Karpas-422 (cell line): ENCODE measurements around the gene AOPEP. TPM values are rescaled to one million over a fixed set of nuclear protein-coding genes. Genes with fewer than 3 reads are reported as not detected.
A peak's percentile ranks its signal among the peaks of the same experiment; 100 is the strongest.

Source experiments
- DNase-seq: peaks from one replicate; pipeline ENCODE4 v3.0.0-alpha.2; 2015
- H2AFZ ChIP-seq: fragments of 200-600 bp; sonication (generic); 2 replicates; pipeline ENCODE4 v1.6.1; 2014; ENCODE audit warnings: antibody characterized with exemption, low read length, mixed read lengths
- H3K27ac ChIP-seq: fragments of 200-600 bp; sonication (generic); 2 replicates; pipeline ENCODE4 v1.5.1; 2014; ENCODE audit warnings: mild to moderate bottlenecking, low read length, moderate library complexity
- H3K27me3 ChIP-seq: fragments of 200-600 bp; sonication (generic); 2 replicates; pipeline ENCODE4 v1.6.1; 2014; ENCODE audit warnings: low read length, mixed read lengths
- H3K36me3 ChIP-seq: fragments of 200-600 bp; sonication (generic); 2 replicates; pipeline ENCODE4 v1.6.1; 2014; ENCODE audit warnings: low read length, mixed read lengths; ENCODE audit not compliant: insufficient read depth
- H3K4me1 ChIP-seq: fragments of 200-600 bp; sonication (generic); 2 replicates; pipeline ENCODE4 v1.6.1; 2014; ENCODE audit warnings: mild to moderate bottlenecking, low read length, mixed read lengths
- H3K4me2 ChIP-seq: fragments of 200-600 bp; sonication (generic); 2 replicates; pipeline ENCODE4 v1.6.1; 2014; ENCODE audit warnings: low read length, low read depth, mild to moderate bottlenecking; ENCODE audit not compliant: poor library complexity, severe bottlenecking
- H3K4me3 ChIP-seq: fragments of 200-600 bp; sonication (generic); 2 replicates; pipeline ENCODE4 v1.5.1; 2014; ENCODE audit warnings: mild to moderate bottlenecking, antibody characterized with exemption, low read length, mixed read lengths
- H3K79me2 ChIP-seq: fragments of 200-600 bp; sonication (generic); 2 replicates; pipeline ENCODE4 v1.6.1; 2014; ENCODE audit warnings: mild to moderate bottlenecking, low read length, mixed read lengths
- H3K9ac ChIP-seq: fragments of 200-600 bp; sonication (generic); 2 replicates; pipeline ENCODE4 v1.6.0; 2014; ENCODE audit warnings: low read length
- H3K9me2 ChIP-seq: fragments of 200-600 bp; sonication (generic), shearing (Covaris generic); replicated peaks from 2 replicates; pipeline ENCODE4 v1.6.0; 2014; ENCODE audit warnings: mild to moderate bottlenecking, low read length, moderate library complexity; ENCODE audit not compliant: insufficient read depth
- H3K9me3 ChIP-seq: fragments of 300-700, 200-600 bp; sonication (generic); 2 replicates; pipeline ENCODE4 v1.6.1; 2014; ENCODE audit warnings: low read length, mixed read lengths
- H4K20me1 ChIP-seq: fragments of 200-600 bp; sonication (generic); 2 replicates; pipeline ENCODE4 v1.6.1; 2014; ENCODE audit warnings: mild to moderate bottlenecking, antibody characterized with exemption, low read length, low read depth; ENCODE audit not compliant: insufficient read depth
- total RNA-seq: library from RNA; depleted of rRNA; stranded (reverse); fragments of >200 nt; shearing (Covaris generic); gene quantifications from 2 replicates; pipeline ENCODE4 v1.2.3, GENCODE V29; 2014; ENCODE audit warnings: low replicate concordance

The AOPEP gene
- total RNA-seq, 1 experiment from 2014 or later = 22.7 TPM

- Histone ChIP-seq H3K79me2 (no peaks in the 10 kb centered on the region), H4K20me1 (peaks cover 23% of the 10 kb centered on the region), H3K9me2 (no peaks in the 10 kb centered on the region), H3K4me1 (peaks cover 65% of the 10 kb centered on the region), H3K27me3 (no peaks in the 10 kb centered on the region), H3K4me3 (no peak overlapping the region), H3K36me3 (no peaks in the 10 kb centered on the region; the same call in 1 of the 2 replicates), H3K27ac (no peak overlapping the region), H3K4me2 (no peak overlapping the region), H2AFZ (no peak overlapping the region), H3K9me3 (no peaks in the 10 kb centered on the region), H3K9ac (no peak overlapping the region)
- no peak for DNase-seq
Measured at GRCh38 chr9:94857791-94858190, 131.3 kb downstream of the AOPEP start.

DNA sequence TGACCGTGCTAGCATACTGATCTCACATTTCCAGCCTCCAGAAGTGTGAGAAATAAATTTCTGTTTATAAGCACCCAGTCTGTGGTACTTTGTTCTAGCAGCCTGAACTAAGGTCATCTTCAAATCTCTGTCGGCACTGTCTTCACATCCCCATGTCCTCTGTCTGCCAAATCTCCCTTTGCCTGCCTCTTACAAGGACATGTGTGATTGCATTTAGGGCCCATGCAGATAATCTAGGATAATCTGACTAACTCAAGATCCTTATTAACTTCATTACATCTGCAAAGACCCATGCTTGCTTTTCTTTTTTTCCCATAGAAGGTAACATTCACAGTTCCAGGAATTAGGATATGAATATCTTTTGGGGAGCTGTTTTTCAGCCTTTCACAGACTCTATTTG is 132.7 kb downstream of the AOPEP start:
- Histone ChIP-seq H3K4me2 (no peak overlapping the region), H3K27ac (peak overlapping the region; percentile 78; the same call in 1 of the 2 replicates), H3K9ac (no peak overlapping the region), H4K20me1 (peaks cover 23% of the 10 kb centered on the region), H3K4me3 (no peak overlapping the region), H3K9me2 (no peaks in the 10 kb centered on the region), H2AFZ (no peak overlapping the region), H3K4me1 (peaks cover 59% of the 10 kb centered on the region), H3K9me3 (no peaks in the 10 kb centered on the region), H3K36me3 (no peaks in the 10 kb centered on the region; the same call in 1 of the 2 replicates), H3K27me3 (no peaks in the 10 kb centered on the region), H3K79me2 (no peaks in the 10 kb centered on the region)
- DNase-seq = no peak

GRCh38 chr9:94859891-94860290 is 133.4 kb downstream of the AOPEP start:
- H3K27ac ChIP-seq = peak overlapping the region; percentile 78
- no peak for DNase-seq
- peaks cover 53% of the 10 kb centered on the region for H3K4me1 ChIP-seq
- H4K20me1 ChIP-seq = peaks cover 23% of the 10 kb centered on the region
- no peaks in the 10 kb centered on the region for H3K27me3 ChIP-seq
- no peaks in the 10 kb centered on the region for H3K9me2 ChIP-seq
- no peaks in the 10 kb centered on the region for H3K79me2 ChIP-seq
- no peaks in the 10 kb centered on the region; the same call in 1 of the 2 replicates for H3K36me3 ChIP-seq
- H3K4me2 ChIP-seq = peak overlapping the region; percentile 51
- no peak overlapping the region for H3K9ac ChIP-seq
- H2AFZ ChIP-seq = no peak overlapping the region
- no peak overlapping the region for H3K4me3 ChIP-seq
- H3K9me3 ChIP-seq = no peaks in the 10 kb centered on the region

GRCh38 chr9:94860678-94861588 is 134.4 kb downstream of the AOPEP start:
- H3K9ac ChIP-seq = peak overlapping the region; percentile 43

DNA sequence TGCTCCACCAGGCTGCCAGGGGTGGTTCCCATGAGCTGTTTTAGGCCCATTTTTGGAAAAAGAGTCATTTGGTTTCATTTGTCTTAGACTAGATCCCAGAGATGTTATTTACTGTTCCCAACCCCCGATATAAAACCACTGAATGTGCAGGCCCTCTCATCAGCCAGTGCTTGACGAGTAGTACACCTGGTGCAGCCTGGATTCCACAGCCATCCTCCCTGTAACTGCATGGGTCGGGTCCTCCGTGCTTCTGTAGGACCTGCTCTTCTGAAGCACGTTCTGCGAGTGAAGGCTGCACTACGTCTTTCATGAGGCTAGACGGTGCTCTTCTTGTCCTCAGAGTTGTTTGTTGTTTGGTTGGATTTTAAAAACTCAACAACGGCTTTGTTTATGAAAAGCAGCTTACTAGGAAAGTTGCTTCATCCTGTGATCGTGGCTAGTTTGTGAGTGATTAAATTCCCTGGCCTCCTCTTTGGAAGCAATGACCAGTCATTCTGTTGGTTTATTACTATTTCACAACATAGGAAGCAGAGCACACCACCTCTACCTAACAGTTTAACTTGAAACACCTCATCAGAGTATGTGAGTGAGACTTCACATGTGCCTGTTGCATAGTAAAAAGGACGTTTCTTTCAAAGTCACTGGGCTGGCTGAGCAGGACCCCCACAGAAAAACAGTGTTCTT is 135.2 kb downstream of the AOPEP start:
- no peaks in the 10 kb centered on the region for H3K27me3 ChIP-seq
- H2AFZ ChIP-seq = no peak overlapping the region
- peaks cover 23% of the 10 kb centered on the region for H4K20me1 ChIP-seq
- H3K36me3 ChIP-seq = no peaks in the 10 kb centered on the region; the same call in 1 of the 2 replicates
- H3K4me3 ChIP-seq = no peak overlapping the region
- peak overlapping the region; percentile 16; the same call in 1 of the 2 replicates for H3K9ac ChIP-seq
- no peaks in the 10 kb centered on the region for H3K9me2 ChIP-seq
- H3K4me1 ChIP-seq = peaks cover 37% of the 10 kb centered on the region
- DNase-seq = no peak
- H3K9me3 ChIP-seq = no peaks in the 10 kb centered on the region
- H3K4me2 ChIP-seq = no peak overlapping the region
- H3K79me2 ChIP-seq = no peaks in the 10 kb centered on the region
- H3K27ac ChIP-seq = peak overlapping the region; percentile 43; the same call in 1 of the 2 replicates

More at GRCh38 chr9:94860678-94861588, 134.4 kb downstream of the AOPEP start:
- peak; percentile 77 for DNase-seq
- Histone ChIP-seq H3K4me1 (peaks cover 45% of the 10 kb centered on the region), H2AFZ (no peak overlapping the region), H3K27ac (peak overlapping the region; percentile 78), H4K20me1 (peaks cover 23% of the 10 kb centered on the region), H3K36me3 (no peaks in the 10 kb centered on the region; the same call in 1 of the 2 replicates), H3K9me3 (no peaks in the 10 kb centered on the region), H3K79me2 (no peaks in the 10 kb centered on the region), H3K4me3 (peak overlapping the region; percentile 22; the same call in 1 of the 2 replicates), H3K27me3 (no peaks in the 10 kb centered on the region), H3K9me2 (no peaks in the 10 kb centered on the region), H3K4me2 (peak overlapping the region; percentile 51)

DNA sequence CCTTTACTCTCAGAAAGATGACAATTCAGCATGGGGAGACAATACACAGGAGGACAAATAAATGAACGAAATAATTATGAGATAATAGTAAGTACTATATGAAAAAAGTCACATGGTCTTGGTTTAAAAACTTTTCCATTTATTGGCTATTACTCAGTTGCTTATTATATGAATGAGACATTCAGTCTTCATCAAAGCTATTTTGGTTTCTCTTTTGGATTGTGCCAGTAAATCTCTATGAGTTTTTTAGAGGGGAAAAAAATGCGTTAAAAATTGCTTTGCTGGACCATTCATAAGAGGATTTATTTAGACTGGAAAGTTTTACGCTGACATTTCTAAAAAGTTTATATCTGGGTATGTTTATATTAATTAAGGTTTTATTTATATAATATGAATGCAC is 137.7 kb downstream of the AOPEP start:
- no peaks in the 10 kb centered on the region for H3K27me3 ChIP-seq
- peaks cover 36% of the 10 kb centered on the region for H3K4me1 ChIP-seq
- no peak overlapping the region for H3K9ac ChIP-seq
- no peak overlapping the region for H3K27ac ChIP-seq
- H2AFZ ChIP-seq = no peak overlapping the region
- peaks cover 34% of the 10 kb centered on the region for H4K20me1 ChIP-seq
- H3K9me3 ChIP-seq = no peaks in the 10 kb centered on the region
- no peaks in the 10 kb centered on the region for H3K36me3 ChIP-seq
- H3K9me2 ChIP-seq = no peaks in the 10 kb centered on the region
- DNase-seq = no peak
- no peak overlapping the region for H3K4me3 ChIP-seq
- H3K4me2 ChIP-seq = no peak overlapping the region
- H3K79me2 ChIP-seq = no peaks in the 10 kb centered on the region

- Histone ChIP-seq H3K9me3 (no peaks in the 10 kb centered on the region), H3K4me1 (peaks cover 28% of the 10 kb centered on the region), H3K4me2 (no peak overlapping the region), H3K9me2 (no peaks in the 10 kb centered on the region), H3K36me3 (no peaks in the 10 kb centered on the region), H3K79me2 (no peaks in the 10 kb centered on the region), H3K27ac (no peak overlapping the region), H3K9ac (no peak overlapping the region), H2AFZ (no peak overlapping the region), H3K27me3 (no peaks in the 10 kb centered on the region), H4K20me1 (peaks cover 30% of the 10 kb centered on the region), H3K4me3 (no peak overlapping the region)
- DNase-seq = no peak
Measured at GRCh38 chr9:94864862-94865509, 138.5 kb downstream of the AOPEP start.
